Non-pigmented ciliary epithelial cell (primary cell): Measurements from ENCODE around the gene LRPAP1.
"Not testable (repeated sequence)": the region's sequence is repeated elsewhere in the genome, so short reads cannot be mapped to it uniquely, and the experiment has no call there.

Experiments
- DNase-seq: peaks from one replicate; pipeline ENCODE4 v3.0.0-alpha.2; 2010; ENCODE audit warnings: low read depth

The LRPAP1 gene

GRCh38 chr4:3461515-3462291 lies 70.5 kb downstream of the LRPAP1 start:
- DNase-seq: no peak

DNA sequence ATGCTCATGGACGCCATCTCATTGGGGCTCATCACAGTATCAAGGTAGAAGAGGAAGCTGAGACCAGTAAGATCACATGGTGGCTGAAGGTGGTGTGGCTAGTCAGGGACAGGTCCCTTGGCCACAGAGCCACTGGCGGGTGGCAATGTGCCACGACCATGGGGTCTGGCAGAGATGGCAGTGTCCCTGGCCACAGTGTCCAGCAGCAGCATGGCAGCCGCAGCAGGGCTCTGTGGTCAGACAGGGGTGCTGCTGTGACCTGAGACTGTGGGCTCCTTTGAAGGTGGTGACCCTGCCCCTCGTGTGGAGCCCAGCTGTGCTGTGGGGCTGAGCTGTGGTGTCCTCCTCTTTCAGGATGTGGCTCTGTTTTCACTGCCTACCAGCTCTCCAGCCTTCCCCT lies 71.3 kb downstream of the LRPAP1 start:
- DNase-seq: no peak

DNA sequence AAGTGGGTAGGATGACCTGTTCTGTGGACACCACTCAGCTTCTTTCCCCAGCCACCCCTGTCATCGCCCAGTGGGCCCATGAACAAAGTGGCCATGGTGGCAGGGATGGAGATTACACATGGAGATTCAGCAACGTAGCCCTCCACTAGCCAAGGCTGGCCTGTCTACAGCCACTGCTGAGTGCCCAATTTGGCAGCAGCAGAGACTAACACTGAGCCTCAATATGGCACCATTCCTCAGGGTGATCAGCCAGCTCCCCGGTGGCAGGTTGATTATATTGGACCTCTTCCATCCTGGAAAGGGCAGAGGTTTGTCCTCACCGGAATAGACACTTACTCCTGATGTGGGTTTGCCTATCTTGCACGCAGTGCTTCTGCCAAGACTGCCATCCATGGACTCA lies 73.1 kb downstream of the LRPAP1 start:
- DNase-seq: not testable (repeated sequence)

DNA sequence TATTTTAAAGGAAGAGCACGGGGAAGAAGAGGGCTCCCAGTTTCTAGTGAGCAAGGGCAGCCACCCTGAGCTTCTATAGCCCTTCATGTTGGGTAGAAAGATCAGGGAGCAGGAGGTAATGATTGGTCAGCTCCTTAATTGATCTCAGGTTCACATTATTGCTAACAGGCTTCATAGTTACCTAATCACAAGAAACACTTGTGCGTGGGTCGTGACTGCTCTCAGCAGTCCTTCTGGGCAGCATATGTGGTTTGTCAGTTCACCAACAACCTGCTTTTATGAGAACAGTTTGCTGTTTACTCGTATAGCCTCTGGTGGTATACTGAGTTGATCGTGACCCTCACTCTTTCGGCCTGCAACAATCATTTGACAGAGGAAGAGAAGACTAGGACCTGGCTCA lies 73.9 kb downstream of the LRPAP1 start:
- DNase-seq: no peak

GRCh38 chr4:3455596-3455995 lies 76.6 kb downstream of the LRPAP1 start:
- DNase-seq: not testable (repeated sequence)
